ENCODE data around the gene ZBTB47.

ZBTB47 gene

DNA sequence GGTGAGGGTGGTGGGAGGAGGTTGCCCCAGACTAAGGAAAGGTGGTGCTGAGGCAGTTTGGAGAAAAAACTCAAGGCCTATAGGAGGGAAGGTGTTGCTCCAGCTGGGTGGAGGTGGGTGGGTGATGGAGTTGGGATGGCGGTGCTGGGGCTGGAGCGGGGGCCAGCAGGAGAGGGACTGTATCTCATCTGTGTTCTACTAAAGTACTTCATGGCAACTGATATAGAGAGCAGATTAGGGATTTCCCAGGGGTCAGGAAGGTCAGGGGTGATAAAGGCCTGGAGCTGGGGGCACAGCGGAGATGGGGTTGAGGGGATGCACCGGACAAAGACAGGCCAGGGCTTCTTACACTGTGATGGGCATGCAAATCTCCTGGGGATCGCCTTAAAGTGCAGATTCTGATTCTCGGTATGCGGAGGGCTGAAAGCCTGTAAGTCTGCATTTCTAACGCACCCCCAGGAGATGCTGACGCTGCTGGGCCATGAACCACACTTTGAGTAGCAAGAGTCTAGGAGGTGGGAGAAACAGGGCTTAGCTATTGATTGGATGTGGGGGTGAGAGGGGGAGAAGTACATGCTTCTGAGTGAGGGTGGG is 36.0 kb downstream of the ZBTB47 start:
- TF ChIP-seq POLR2AphosphoS5 (IDR thresholded peaks at IDR 0.05; ENCODE audit: low read depth, low read length), result no peak
- TF ChIP-seq SIN3A (IDR thresholded peaks at IDR 0.05; ENCODE audit: borderline replicate concordance, insufficient read depth, low read length), result no peak
- TF ChIP-seq TAF1 (IDR thresholded peaks at IDR 0.05; ENCODE audit: borderline replicate concordance, insufficient read depth, low read length), result no peak
- TF ChIP-seq, protein P1, sequence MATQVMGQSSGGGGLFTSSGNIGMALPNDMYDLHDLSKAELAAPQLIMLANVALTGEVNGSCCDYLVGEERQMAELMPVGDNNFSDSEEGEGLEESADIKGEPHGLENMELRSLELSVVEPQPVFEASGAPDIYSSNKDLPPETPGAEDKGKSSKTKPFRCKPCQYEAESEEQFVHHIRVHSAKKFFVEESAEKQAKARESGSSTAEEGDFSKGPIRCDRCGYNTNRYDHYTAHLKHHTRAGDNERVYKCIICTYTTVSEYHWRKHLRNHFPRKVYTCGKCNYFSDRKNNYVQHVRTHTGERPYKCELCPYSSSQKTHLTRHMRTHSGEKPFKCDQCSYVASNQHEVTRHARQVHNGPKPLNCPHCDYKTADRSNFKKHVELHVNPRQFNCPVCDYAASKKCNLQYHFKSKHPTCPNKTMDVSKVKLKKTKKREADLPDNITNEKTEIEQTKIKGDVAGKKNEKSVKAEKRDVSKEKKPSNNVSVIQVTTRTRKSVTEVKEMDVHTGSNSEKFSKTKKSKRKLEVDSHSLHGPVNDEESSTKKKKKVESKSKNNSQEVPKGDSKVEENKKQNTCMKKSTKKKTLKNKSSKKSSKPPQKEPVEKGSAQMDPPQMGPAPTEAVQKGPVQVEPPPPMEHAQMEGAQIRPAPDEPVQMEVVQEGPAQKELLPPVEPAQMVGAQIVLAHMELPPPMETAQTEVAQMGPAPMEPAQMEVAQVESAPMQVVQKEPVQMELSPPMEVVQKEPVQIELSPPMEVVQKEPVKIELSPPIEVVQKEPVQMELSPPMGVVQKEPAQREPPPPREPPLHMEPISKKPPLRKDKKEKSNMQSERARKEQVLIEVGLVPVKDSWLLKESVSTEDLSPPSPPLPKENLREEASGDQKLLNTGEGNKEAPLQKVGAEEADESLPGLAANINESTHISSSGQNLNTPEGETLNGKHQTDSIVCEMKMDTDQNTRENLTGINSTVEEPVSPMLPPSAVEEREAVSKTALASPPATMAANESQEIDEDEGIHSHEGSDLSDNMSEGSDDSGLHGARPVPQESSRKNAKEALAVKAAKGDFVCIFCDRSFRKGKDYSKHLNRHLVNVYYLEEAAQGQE (IDR thresholded peaks at IDR 0.05; ENCODE audit: insufficient read depth in 1 of 2, low read depth in 2 of 2, low read length in 2 of 2), result no peak
- TF ChIP-seq FOXP2 (optimal IDR thresholded peaks at IDR 0.05; ENCODE audit: borderline replicate concordance, extremely low read depth, extremely low read length, insufficient read depth), result no peak

DNA sequence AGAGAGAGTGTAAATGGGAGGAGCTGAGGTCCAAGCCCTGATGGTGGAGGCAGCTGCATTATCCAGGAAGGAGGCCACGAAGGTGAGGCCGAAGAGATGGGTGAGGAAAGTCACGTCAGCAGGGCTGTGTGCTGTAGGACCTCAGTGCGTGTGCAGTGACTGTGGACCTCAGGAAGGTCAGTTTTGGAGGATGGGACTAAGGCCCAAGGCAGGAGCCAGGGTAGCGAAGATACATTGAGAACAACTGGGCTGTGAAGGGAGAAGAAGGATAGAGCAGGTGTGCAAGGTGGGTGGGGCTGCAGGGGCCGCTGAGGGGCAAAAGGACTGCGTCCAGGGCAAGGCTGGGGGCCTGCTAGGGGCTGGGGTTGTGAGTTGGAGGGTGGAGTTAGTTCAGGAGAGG is 36.7 kb downstream of the ZBTB47 start:
- no peak for TF ChIP-seq POLR2AphosphoS5 (IDR thresholded peaks at IDR 0.05; ENCODE audit: low read depth, low read length)
- TF ChIP-seq TAF1 (IDR thresholded peaks at IDR 0.05; ENCODE audit: borderline replicate concordance, insufficient read depth, low read length), result no peak

DNA sequence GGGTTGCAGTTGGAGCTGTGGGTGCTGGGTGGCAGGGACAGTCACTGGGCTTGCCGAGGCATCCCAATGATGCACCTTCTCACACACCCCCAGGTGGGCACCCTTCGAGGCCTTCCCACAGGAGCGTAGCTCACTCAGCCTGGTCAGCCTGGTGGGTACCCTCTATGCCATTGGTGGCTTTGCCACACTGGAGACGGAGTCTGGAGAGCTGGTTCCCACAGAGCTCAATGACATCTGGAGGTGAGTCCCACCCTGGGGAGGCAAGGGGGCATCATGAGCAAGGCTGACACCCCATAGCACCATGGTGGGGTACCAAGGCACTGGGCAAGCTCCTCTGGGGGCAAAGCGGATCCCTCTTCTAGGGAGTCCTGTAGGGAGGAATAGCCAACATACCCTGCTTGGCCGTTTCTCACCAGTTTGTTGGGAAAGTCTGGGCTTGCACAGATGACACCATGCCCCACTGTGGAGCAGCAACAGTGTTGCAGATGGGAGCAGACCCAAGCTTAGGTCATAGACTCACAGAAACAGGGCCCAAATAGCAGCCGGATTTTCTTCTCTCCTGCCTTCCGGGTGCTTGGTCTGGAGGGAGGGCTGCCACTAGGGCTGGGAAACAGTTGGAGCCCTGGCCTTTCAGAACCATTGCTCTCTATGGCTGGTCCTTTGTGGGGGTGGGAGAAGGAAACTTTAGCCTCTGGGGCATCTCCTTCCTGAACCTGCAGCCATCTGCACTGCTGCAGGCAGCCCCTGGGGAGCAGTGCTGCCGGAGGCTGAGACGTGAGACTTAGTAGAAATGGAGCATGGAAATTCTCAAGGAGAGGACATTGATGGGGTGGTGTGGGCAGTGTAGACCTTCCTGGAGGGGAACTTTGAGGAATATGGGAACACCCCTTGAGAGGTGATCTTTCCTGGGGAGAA is 37.5 kb downstream of the ZBTB47 start:
- TF ChIP-seq POLR2AphosphoS5 (IDR thresholded peaks at IDR 0.05; ENCODE audit: low read depth, low read length), result no peak
- TF ChIP-seq TAF1 (IDR thresholded peaks at IDR 0.05; ENCODE audit: borderline replicate concordance, insufficient read depth, low read length), result no peak
- no peak for TF ChIP-seq FOXP2 (optimal IDR thresholded peaks at IDR 0.05; ENCODE audit: borderline replicate concordance, extremely low read depth, extremely low read length, insufficient read depth)

GRCh38 chr3:42691816-42692666 is 38.5 kb downstream of the ZBTB47 start:
- TF ChIP-seq, protein P1 (IDR thresholded peaks at IDR 0.05; ENCODE audit: insufficient read depth in 1 of 2, low read depth in 2 of 2, low read length in 2 of 2), result no peak

DNA sequence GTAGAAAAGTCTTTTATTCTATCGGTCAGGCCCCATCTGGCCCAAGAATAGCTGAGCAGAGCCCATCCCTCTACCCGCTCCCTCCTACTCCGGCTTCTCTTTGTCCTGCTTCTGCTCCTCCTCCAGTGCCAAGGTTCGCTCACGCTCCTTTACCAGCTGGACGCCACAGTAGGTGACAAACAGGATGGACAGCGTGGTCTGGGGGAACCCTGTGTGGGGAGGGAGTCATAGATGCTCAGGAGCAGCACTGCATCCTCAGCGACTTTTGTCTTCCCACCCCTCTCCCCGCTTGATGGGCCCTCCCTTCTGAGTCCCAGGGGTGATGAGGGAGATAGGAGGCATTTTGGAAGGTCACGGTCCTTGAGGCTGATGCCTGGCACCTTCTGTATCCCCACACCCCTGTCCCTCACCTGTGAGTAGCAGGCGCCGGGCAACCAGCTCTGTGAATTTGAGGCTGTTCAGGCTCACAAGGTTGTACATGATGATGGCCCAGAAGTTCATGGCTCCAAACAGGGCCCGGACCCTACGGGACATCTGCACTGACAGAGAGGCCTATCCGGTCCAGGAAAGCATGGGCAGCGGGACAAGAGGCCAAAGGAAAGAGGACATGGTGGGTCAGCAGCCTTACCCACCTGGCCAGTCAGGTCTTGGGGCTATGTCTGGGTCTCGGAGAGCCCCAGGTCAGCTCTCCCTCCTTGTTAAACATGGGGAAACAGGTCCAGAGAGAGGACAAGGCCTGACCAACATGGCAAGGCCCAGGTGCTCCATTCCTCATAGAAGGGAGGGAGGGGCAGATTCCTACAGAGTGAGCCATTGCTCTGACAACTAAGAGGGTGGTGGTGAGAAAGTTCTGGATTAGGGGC is 39.4 kb downstream of the ZBTB47 start:
- TF ChIP-seq SIN3A (IDR thresholded peaks at IDR 0.05; ENCODE audit: borderline replicate concordance, insufficient read depth, low read length) (no peak), TAF1 (IDR thresholded peaks at IDR 0.05; ENCODE audit: borderline replicate concordance, insufficient read depth, low read length) (no peak), POLR2AphosphoS5 (IDR thresholded peaks at IDR 0.05; ENCODE audit: low read depth, low read length) (no peak), FOXP2 (optimal IDR thresholded peaks at IDR 0.05; ENCODE audit: borderline replicate concordance, extremely low read depth, extremely low read length, insufficient read depth) (no peak)
- TF ChIP-seq, protein P1 (IDR thresholded peaks at IDR 0.05; ENCODE audit: insufficient read depth in 1 of 2, low read depth in 2 of 2, low read length in 2 of 2), result no peak

Data from PFSK-1 (cell line).